Pancreas (tissue), 10 donors: Measurements from ENCODE around the gene PIGS. TPM values are rescaled to one million over a fixed set of nuclear protein-coding genes. Genes with fewer than 3 reads are reported as not detected.

Experiments used
- ATAC-seq, 4 donors: fragments of 200-7000 bp; cut with Tn5 transposase; one replicate each; pipeline versions ENCODE4 v1.8.0 to v1.9.1; 2020; ENCODE audit warnings: mild to moderate bottlenecking in 4 of 4, moderate library complexity in 4 of 4
- DNase-seq, 6 donors: peaks; one replicate each; pipeline ENCODE4 v3.0.0-alpha.2; 2020
- FAIRE-seq: peaks from 2 replicates; lab custom pipeline; 2012; peaks lifted over from hg19 to GRCh38; lab: Jason Lieb, UNC
- H3K27ac ChIP-seq, 4 donors: fragments of 200-600 bp; sonication (generic); 1 replicate in 3 of 4; 2 replicates in 1 of 4; pipeline versions ENCODE4 v1.5.0 to v1.8.0; 2020
- H3K27me3 ChIP-seq, 4 donors: fragments of 200-600 bp; one replicate each; pipeline ENCODE4 v1.8.0; 2021
- H3K36me3 ChIP-seq, 3 donors: fragments of 200-600 bp; sonication (generic) in 1 of 3; one replicate each; pipeline versions ENCODE4 v1.5.0 to v1.8.0; 2020 to 2021
- H3K4me1 ChIP-seq, 3 donors: fragments of 200-600 bp; one replicate each; pipeline ENCODE4 v1.8.0; 2021
- H3K4me3 ChIP-seq, 4 donors: fragments of 200-600 bp; sonication (generic) in 2 of 4; one replicate each; pipeline versions ENCODE4 v1.5.0 to v1.8.0; 2020 to 2021
- H3K9me3 ChIP-seq, 4 donors: fragments of 200-600 bp; one replicate each; pipeline ENCODE4 v1.8.0; 2021
- CTCF ChIP-seq, 4 donors: fragments of 200-600 bp; sonication (generic) in 3 of 4; IDR thresholded peaks; one replicate each; pipeline versions ENCODE4 v1.5.0 to v1.8.0; 2021; ENCODE audit warnings: antibody characterized with exemption in 4 of 4
- WGBS, 2 donors: extraction: QIAGEN DNeasy Blood & Tissue Kit; methylation state at CpG; one replicate each; pipeline ENCODE4 v1.1.7; 2013; 5-methylcytosine and 5-hydroxymethylcytosine counted together
- intact Hi-C, 3 donors: fragments of 100-400 bp; cut with DNase I; formaldehyde crosslinking; loops; one replicate each; pipeline versions ENCODE4 v1.11.1 to v1.14.2; 2022
- polyA plus RNA-seq, 2 donors: library from polyadenylated mRNA; stranded (reverse); fragments of 200-250 nt; gene quantifications; one replicate each; pipeline ENCODE4 v1.2.3, GENCODE V29; 2013
- total RNA-seq, 6 donors: library from RNA; stranded (reverse); fragmentation: NEBNext Ultra II Directional in 4 of 6; extraction: Animal tissue kit (Norgen Biotek cat#: 25700) in 4 of 6; gene quantifications; one replicate each; pipeline versions ENCODE4 v1.2.1 to v1.2.4, GENCODE V29; 2021 to 2023
- donor health status: healthy with polysubstance abuse.
- donor health status: DM: no; HTN: no; CAD: no; lungs with moderate emphysema.
- donor health status: DM: no; HTN: no; CAD: no.
- donor health status: control.
- donor health status: control.
- donor health status: Bipolar disorder and iron deficiency.
- donor health status: DM: yes; HTN: yes; CAD: no.
- donor health status: DM: no; HTN: no; CAD: no.
- donor health status: DM: no; HTN: no; CAD: no.
- donor health status: DM: yes; HTN: yes; CAD: no.

The PIGS gene
- total and polyA plus RNA-seq, 8 donors, result 9.2 to 26.5 (median 15.9) TPM

GRCh38 chr17:28569446-28569845 lies 1.9 kb downstream of the PIGS start:
- ATAC-seq, result no peak
- no peaks in the 10 kb centered on the region for H3K36me3 ChIP-seq
- no peak for TF ChIP-seq CTCF (IDR thresholded peaks at IDR 0.05)
- no peak for FAIRE-seq
- 95 to 100% methylated on average over 1 of the region's 1 CpG for WGBS, 2 donors
- no peak overlapping the region for H3K4me3 ChIP-seq
- DNase-seq, result no peak
- no peaks in the 10 kb centered on the region for H3K9me3 ChIP-seq
- H3K27ac ChIP-seq, result no peak overlapping the region
- intact Hi-C loops, result no loop called here
- peaks cover 6 to 15% (median 9%) of the 10 kb centered on the region in 3 donors for H3K4me1 ChIP-seq
- no peaks in the 10 kb centered on the region for H3K27me3 ChIP-seq

GRCh38 chr17:28567604-28568003 lies 3.7 kb downstream of the PIGS start:
- Histone ChIP-seq H3K4me1 (peaks cover 6 to 15% (median 9%) of the 10 kb centered on the region in 3 donors), H3K27me3 (no peaks in the 10 kb centered on the region), H3K4me3 (no peak overlapping the region), H3K27ac (no peak overlapping the region), H3K36me3 (peaks cover 0 to 10% (median 4%) of the 10 kb centered on the region in 3 donors), H3K9me3 (no peaks in the 10 kb centered on the region)
- WGBS, 2 donors, result 81 to 95% methylated on average over 3 of the region's 3 CpGs
- no peak for DNase-seq
- no peak for TF ChIP-seq CTCF (IDR thresholded peaks at IDR 0.05)
- intact Hi-C loops, result no loop called here
- no peak for FAIRE-seq
- ATAC-seq, result no peak

GRCh38 chr17:28563475-28563874 lies 7.8 kb downstream of the PIGS start:
- Histone ChIP-seq H3K27ac (no peak overlapping the region), H3K9me3 (no peaks in the 10 kb centered on the region), H3K27me3 (no peaks in the 10 kb centered on the region), H3K4me3 (no peak overlapping the region), H3K36me3 (peaks cover 0 to 28% (median 4%) of the 10 kb centered on the region in 3 donors), H3K4me1 (no peaks in the 10 kb centered on the region)
- no peak for TF ChIP-seq CTCF (IDR thresholded peaks at IDR 0.05)
- DNase-seq (no peak), ATAC-seq (peak; percentile 35 to 76 (median 66)), FAIRE-seq (no peak)
- WGBS, 2 donors, result 79 to 87% methylated on average over 3 of the region's 3 CpGs
- intact Hi-C loops, result no loop called here

- TF ChIP-seq CTCF (IDR thresholded peaks at IDR 0.05), result no peak
These were observed 16.3 kb downstream of the PIGS start for GRCh38 chr17:28555022-28555421.

GRCh38 chr17:28554565-28554964 lies 16.8 kb downstream of the PIGS start:
- WGBS, 2 donors, result 78 to 84% methylated on average over 6 of the region's 6 CpGs
- ATAC-seq (no peak), DNase-seq (no peak), FAIRE-seq (no peak)
- Histone ChIP-seq H3K9me3 (no peaks in the 10 kb centered on the region), H3K4me1 (peaks cover 0 to 8% (median 3%) of the 10 kb centered on the region in 3 donors), H3K36me3 (peaks cover 0 to 26% (median 14%) of the 10 kb centered on the region in 3 donors), H3K27ac (no peak overlapping the region), H3K27me3 (no peaks in the 10 kb centered on the region), H3K4me3 (no peak overlapping the region)
- intact Hi-C loops, result no loop called here
- no peak for TF ChIP-seq CTCF (IDR thresholded peaks at IDR 0.05)

More at GRCh38 chr17:28555022-28555421, 16.3 kb downstream of the PIGS start:
- H3K27ac ChIP-seq, result no peak overlapping the region
- no peaks in the 10 kb centered on the region for H3K9me3 ChIP-seq
- no peak for DNase-seq
- no peak overlapping the region for H3K4me3 ChIP-seq
- intact Hi-C loops, result no loop called here
- no peaks in the 10 kb centered on the region for H3K27me3 ChIP-seq
- H3K36me3 ChIP-seq, result peaks cover 0 to 29% (median 14%) of the 10 kb centered on the region in 3 donors
- peaks cover 0 to 8% (median 3%) of the 10 kb centered on the region in 3 donors for H3K4me1 ChIP-seq
- no peak for FAIRE-seq
- WGBS, 2 donors, result 96 to 98% methylated on average over 3 of the region's 3 CpGs
- no peak for ATAC-seq
